Liver (tissue), 3 donors: ENCODE results near the gene RGL1.

Experiments used
- CTCF ChIP-seq: fragments of 150-350 bp; IDR thresholded peaks from 2 replicates; pipeline ENCODE4 v1.5.1; 2017; ENCODE audit warnings: improper control_type of control experiment, low read depth, low read length; ENCODE audit not compliant: missing input control
- EGR1 ChIP-seq, 2 donors: IDR thresholded peaks; 2 replicates each; pipeline ENCODE4 v1.6.1; 2016 to 2018; ENCODE audit warnings: antibody characterized with exemption in 2 of 2, low read depth in 2 of 2
- SP1 ChIP-seq: IDR thresholded peaks from 2 replicates; pipeline ENCODE4 v1.6.1; 2018; ENCODE audit warnings: antibody characterized with exemption, mild to moderate bottlenecking
- TAF1 ChIP-seq: conservative IDR thresholded peaks from 2 replicates; pipeline ENCODE4 v1.6.1; 2016; ENCODE audit warnings: antibody characterized with exemption, mild to moderate bottlenecking
- donor health status: healthy.
- donor health status: healthy.

- no peak for TF ChIP-seq CTCF
- no peak for TF ChIP-seq SP1
- TF ChIP-seq EGR1 (IDR thresholded peaks at IDR 0.05; ENCODE audit: low read depth in 2 of 2), result no peak
- no peak for TF ChIP-seq TAF1
Measured at GRCh38 chr1:183778568-183779433, 26.1 kb upstream of the RGL1 start.
